ENCODE measurements around the gene RPS19. TPM values are rescaled to one million over a fixed set of nuclear protein-coding genes. Genes with fewer than 3 reads are reported as not detected.

RPS19 gene
- total and polyA plus RNA-seq, 2 experiments from 2014 or later, result 840 to 1,425 TPM

GRCh38 chr19:41915021-41915775 lies 55.1 kb downstream of the RPS19 start:
- Histone ChIP-seq H3K9me2 (replicated peaks; ENCODE audit: insufficient read depth) (no peaks in the 10 kb centered on the region), H3K79me2 (no peaks in the 10 kb centered on the region), H3K4me2 (peak overlapping the region; percentile 54), H3K36me3 (replicated peaks; ENCODE audit: insufficient read depth, low read depth) (no peaks in the 10 kb centered on the region), H3K9me3 (ENCODE audit: low read depth) (no peaks in the 10 kb centered on the region), H3K4me3 (no peak overlapping the region), H4K20me1 (ENCODE audit: insufficient read depth, poor library complexity, severe bottlenecking) (no peaks in the 10 kb centered on the region), H3K27ac (no peak overlapping the region), H2AFZ (no peak overlapping the region), H3K27me3 (peaks cover 69% of the 10 kb centered on the region), H3K4me1 (ENCODE audit: insufficient read depth) (no peaks in the 10 kb centered on the region)
- 16% methylated on average over 32 of the region's 38 CpGs for WGBS (ENCODE audit: low lambda C conversion rate, missing lambda C conversion rate)
- TF ChIP-seq EZH2 (IDR thresholded peaks at IDR 0.05; ENCODE audit: borderline replicate concordance) (peak; percentile 33), CTCF (IDR thresholded peaks at IDR 0.05; ENCODE audit: poor library complexity) (no peak)
- DNase-seq (ENCODE audit: low spot score), result no peak

- no peak for TF ChIP-seq CTCF (IDR thresholded peaks at IDR 0.05; ENCODE audit: poor library complexity)
- TF ChIP-seq EZH2phosphoT487 (IDR thresholded peaks at IDR 0.05; ENCODE audit: low read depth, severe bottlenecking, unreplicated experiment), result no peak
- no peak for TF ChIP-seq EZH2 (IDR thresholded peaks at IDR 0.05; ENCODE audit: borderline replicate concordance)
These were observed 55.8 kb downstream of the RPS19 start for GRCh38 chr19:41915776-41916414.

GRCh38 chr19:41917676-41918075 lies 57.6 kb downstream of the RPS19 start:
- Histone ChIP-seq H2AFZ (no peak overlapping the region), H3K36me3 (replicated peaks; ENCODE audit: insufficient read depth, low read depth) (no peaks in the 10 kb centered on the region), H3K9me3 (ENCODE audit: low read depth) (no peaks in the 10 kb centered on the region), H4K20me1 (ENCODE audit: insufficient read depth, poor library complexity, severe bottlenecking) (no peaks in the 10 kb centered on the region), H3K4me1 (ENCODE audit: insufficient read depth) (no peaks in the 10 kb centered on the region), H3K4me2 (no peak overlapping the region), H3K27ac (no peak overlapping the region), H3K9me2 (replicated peaks; ENCODE audit: insufficient read depth) (no peaks in the 10 kb centered on the region), H3K4me3 (no peak overlapping the region), H3K79me2 (no peaks in the 10 kb centered on the region), H3K27me3 (peaks cover 71% of the 10 kb centered on the region)
- no peak for DNase-seq (ENCODE audit: low spot score)
- 79% methylated on average over 12 of the region's 12 CpGs for WGBS (ENCODE audit: low lambda C conversion rate, missing lambda C conversion rate)
- TF ChIP-seq CTCF (IDR thresholded peaks at IDR 0.05; ENCODE audit: poor library complexity), result no peak
- TF ChIP-seq EZH2phosphoT487 (IDR thresholded peaks at IDR 0.05; ENCODE audit: low read depth, severe bottlenecking, unreplicated experiment), result no peak
- no peak for TF ChIP-seq EZH2 (IDR thresholded peaks at IDR 0.05; ENCODE audit: borderline replicate concordance)

More at GRCh38 chr19:41915776-41916414, 55.8 kb downstream of the RPS19 start:
- WGBS (ENCODE audit: low lambda C conversion rate, missing lambda C conversion rate), result 56% methylated on average over 18 of the region's 27 CpGs
- DNase-seq (ENCODE audit: low spot score), result no peak
- no peaks in the 10 kb centered on the region for H3K9me3 ChIP-seq (ENCODE audit: low read depth)
- H3K27me3 ChIP-seq, result peaks cover 71% of the 10 kb centered on the region
- H3K4me3 ChIP-seq, result no peak overlapping the region
- H2AFZ ChIP-seq, result no peak overlapping the region
- H3K79me2 ChIP-seq, result no peaks in the 10 kb centered on the region
- H3K27ac ChIP-seq, result no peak overlapping the region
- no peaks in the 10 kb centered on the region for H4K20me1 ChIP-seq (ENCODE audit: insufficient read depth, poor library complexity, severe bottlenecking)
- H3K36me3 ChIP-seq (replicated peaks; ENCODE audit: insufficient read depth, low read depth), result no peaks in the 10 kb centered on the region
- no peak overlapping the region for H3K4me2 ChIP-seq
- H3K4me1 ChIP-seq (ENCODE audit: insufficient read depth), result no peaks in the 10 kb centered on the region
- H3K9me2 ChIP-seq (replicated peaks; ENCODE audit: insufficient read depth), result no peaks in the 10 kb centered on the region

Measured in hepatocyte (in vitro differentiated cells).